ENCODE results near the gene EFCAB6. TPM values are rescaled to one million over a fixed set of nuclear protein-coding genes. Genes with fewer than 3 reads are reported as not detected.

Gene EFCAB6
- total and polyA plus RNA-seq, 7 experiments from 2014 or later: 0.08 to 1.4 (median 0.39) TPM; not detected in 1

GRCh38 chr22:43736651-43737050 lies 75.5 kb downstream of the EFCAB6 start:
- Mint-ChIP-seq H3K27me3 (no peaks in the 10 kb centered on the region), H3K36me3 (no peaks in the 10 kb centered on the region), H3K27ac (no peak overlapping the region), H3K4me1 (no peaks in the 10 kb centered on the region), H3K9me3 (no peaks in the 10 kb centered on the region), H3K4me3 (no peak overlapping the region)
- Histone ChIP-seq H3K9me3 (ENCODE audit: control insufficient read depth in 2 of 3, low read length in 3 of 3) (no peaks in the 10 kb centered on the region), H3K4me1 (ENCODE audit: control insufficient read depth in 2 of 2, insufficient read depth in 2 of 2, low read length in 2 of 2) (no peaks in the 10 kb centered on the region), H3K27me3 (ENCODE audit: control insufficient read depth in 2 of 2, insufficient read depth in 2 of 2, low read length in 2 of 2) (no peaks in the 10 kb centered on the region), H3K27ac (ENCODE audit: low read depth, low read length) (no peak overlapping the region), H3K4me3 (ENCODE audit: low read length) (no peak overlapping the region), H3K36me3 (ENCODE audit: control insufficient read depth in 2 of 3, insufficient read depth in 3 of 3, low read length in 3 of 3) (no peaks in the 10 kb centered on the region)
- ChIA-PET CTCF (no interaction called here), POLR2A (no interaction called here)
- ATAC-seq: no peak
- no peak for DNase-seq
- intact Hi-C loops (cut with micrococcal nuclease): no loop called here

GRCh38 chr22:43734370-43735150 lies 77.5 kb downstream of the EFCAB6 start:
- Mint-ChIP-seq H3K4me1 (no peaks in the 10 kb centered on the region), H3K27ac (no peak overlapping the region), H3K27me3 (peaks cover 3 to 9% (median 4%) of the 10 kb centered on the region in 5 donors), H3K36me3 (no peaks in the 10 kb centered on the region), H3K9me3 (no peaks in the 10 kb centered on the region), H3K4me3 (no peak overlapping the region)
- ATAC-seq: no peak
- H3K9me3 ChIP-seq (ENCODE audit: control insufficient read depth in 2 of 3, low read length in 3 of 3): no peaks in the 10 kb centered on the region
- ChIA-PET POLR2A (no interaction called here), CTCF (no interaction called here)
- no peak overlapping the region for H3K4me3 ChIP-seq (ENCODE audit: low read length)
- intact Hi-C loops (cut with micrococcal nuclease): no loop called here
- H3K4me1 ChIP-seq (ENCODE audit: control insufficient read depth in 2 of 2, insufficient read depth in 2 of 2, low read length in 2 of 2): no peaks in the 10 kb centered on the region
- no peak overlapping the region for H3K27ac ChIP-seq (ENCODE audit: low read depth, low read length)
- no peaks in the 10 kb centered on the region for H3K36me3 ChIP-seq (ENCODE audit: control insufficient read depth in 2 of 3, insufficient read depth in 3 of 3, low read length in 3 of 3)
- DNase-seq: no peak
- no peaks in the 10 kb centered on the region for H3K27me3 ChIP-seq (ENCODE audit: control insufficient read depth in 2 of 2, insufficient read depth in 2 of 2, low read length in 2 of 2)

GRCh38 chr22:43733138-43733537 lies 79.0 kb downstream of the EFCAB6 start:
- CTCF ChIA-PET: no interaction called here
- Mint-ChIP-seq H3K27me3 (peaks cover 6 to 15% (median 13%) of the 10 kb centered on the region in 5 donors), H3K4me1 (no peaks in the 10 kb centered on the region), H3K36me3 (peaks cover 0 to 7% (median 0%) of the 10 kb centered on the region in 5 donors), H3K27ac (no peak overlapping the region), H3K9me3 (peaks cover 0 to 5% (median 0%) of the 10 kb centered on the region in 11 donors), H3K4me3 (no peak overlapping the region)
- intact Hi-C loops (cut with micrococcal nuclease): no loop called here
- Histone ChIP-seq H3K27ac (ENCODE audit: low read depth, low read length) (no peak overlapping the region), H3K9me3 (ENCODE audit: control insufficient read depth in 2 of 3, low read length in 3 of 3) (no peaks in the 10 kb centered on the region), H3K4me3 (ENCODE audit: low read length) (no peak overlapping the region), H3K4me1 (ENCODE audit: control insufficient read depth in 2 of 2, insufficient read depth in 2 of 2, low read length in 2 of 2) (no peaks in the 10 kb centered on the region), H3K36me3 (ENCODE audit: control insufficient read depth in 2 of 3, insufficient read depth in 3 of 3, low read length in 3 of 3) (no peaks in the 10 kb centered on the region), H3K27me3 (ENCODE audit: control insufficient read depth in 2 of 2, insufficient read depth in 2 of 2, low read length in 2 of 2) (no peaks in the 10 kb centered on the region)
- ATAC-seq (no peak), DNase-seq (no peak)
- POLR2A ChIA-PET: no interaction called here

- ChIA-PET POLR2A (no interaction called here), CTCF (no interaction called here)
- no peak overlapping the region for H3K27ac Mint-ChIP-seq
- H3K36me3 ChIP-seq (ENCODE audit: control insufficient read depth in 2 of 3, insufficient read depth in 3 of 3, low read length in 3 of 3): no peaks in the 10 kb centered on the region
- no peaks in the 10 kb centered on the region for H3K4me1 Mint-ChIP-seq
- intact Hi-C loops (cut with micrococcal nuclease): no loop called here
- H3K9me3 ChIP-seq (ENCODE audit: control insufficient read depth in 2 of 3, low read length in 3 of 3): no peaks in the 10 kb centered on the region
- DNase-seq (no peak), ATAC-seq (no peak)
- H3K36me3 Mint-ChIP-seq: peaks cover 0 to 7% (median 3%) of the 10 kb centered on the region in 5 donors
- H3K4me3 Mint-ChIP-seq: no peak overlapping the region
- H3K4me1 ChIP-seq (ENCODE audit: control insufficient read depth in 2 of 2, insufficient read depth in 2 of 2, low read length in 2 of 2): no peaks in the 10 kb centered on the region
- peaks cover 6 to 17% (median 15%) of the 10 kb centered on the region in 5 donors for H3K27me3 Mint-ChIP-seq
- no peak overlapping the region for H3K27ac ChIP-seq (ENCODE audit: low read depth, low read length)
- H3K27me3 ChIP-seq (ENCODE audit: control insufficient read depth in 2 of 2, insufficient read depth in 2 of 2, low read length in 2 of 2): no peaks in the 10 kb centered on the region
- no peak overlapping the region for H3K4me3 ChIP-seq (ENCODE audit: low read length)
- H3K9me3 Mint-ChIP-seq: peaks cover 0 to 5% (median 2%) of the 10 kb centered on the region in 11 donors
Observed at GRCh38 chr22:43731988-43732387, 80.1 kb downstream of the EFCAB6 start.

- no peak for DNase-seq
- Mint-ChIP-seq H3K4me3 (no peak overlapping the region), H3K36me3 (peaks cover 0 to 7% (median 3%) of the 10 kb centered on the region in 5 donors), H3K4me1 (peaks cover 0 to 3% (median 0%) of the 10 kb centered on the region in 7 donors), H3K27me3 (peaks cover 6 to 17% (median 15%) of the 10 kb centered on the region in 5 donors), H3K9me3 (peaks cover 0 to 7% (median 2%) of the 10 kb centered on the region in 11 donors), H3K27ac (no peak overlapping the region)
- Histone ChIP-seq H3K36me3 (ENCODE audit: control insufficient read depth in 2 of 3, insufficient read depth in 3 of 3, low read length in 3 of 3) (no peaks in the 10 kb centered on the region), H3K27me3 (ENCODE audit: control insufficient read depth in 2 of 2, insufficient read depth in 2 of 2, low read length in 2 of 2) (no peaks in the 10 kb centered on the region), H3K4me3 (ENCODE audit: low read length) (no peak overlapping the region), H3K9me3 (ENCODE audit: control insufficient read depth in 2 of 3, low read length in 3 of 3) (no peaks in the 10 kb centered on the region), H3K27ac (ENCODE audit: low read depth, low read length) (no peak overlapping the region), H3K4me1 (ENCODE audit: control insufficient read depth in 2 of 2, insufficient read depth in 2 of 2, low read length in 2 of 2) (no peaks in the 10 kb centered on the region)
- ChIA-PET POLR2A (no interaction called here), CTCF (no interaction called here)
- intact Hi-C loops (cut with micrococcal nuclease): no loop called here
- ATAC-seq: no peak
Observed at GRCh38 chr22:43726964-43727543, 85.1 kb downstream of the EFCAB6 start.

GRCh38 chr22:43726322-43726721 lies 85.8 kb downstream of the EFCAB6 start:
- ATAC-seq: no peak
- intact Hi-C loops (cut with micrococcal nuclease): no loop called here
- CTCF ChIA-PET: interaction anchor here (0.6 kb wide), 1 partner anchor 34 kb away, joined by 3 read pairs; no protein-coding TSS in a partner anchor

More at GRCh38 chr22:43726322-43726721, 85.8 kb downstream of the EFCAB6 start:
- Mint-ChIP-seq H3K36me3 (peaks cover 0 to 7% (median 3%) of the 10 kb centered on the region in 5 donors), H3K4me3 (no peak overlapping the region), H3K9me3 (peaks cover 0 to 7% (median 2%) of the 10 kb centered on the region in 11 donors), H3K4me1 (peaks cover 0 to 3% (median 0%) of the 10 kb centered on the region in 7 donors), H3K27ac (no peak overlapping the region), H3K27me3 (peaks cover 6 to 17% (median 15%) of the 10 kb centered on the region in 5 donors)
- no peak overlapping the region for H3K27ac ChIP-seq (ENCODE audit: low read depth, low read length)
- H3K4me1 ChIP-seq (ENCODE audit: control insufficient read depth in 2 of 2, insufficient read depth in 2 of 2, low read length in 2 of 2): no peaks in the 10 kb centered on the region
- POLR2A ChIA-PET: no interaction called here
- H3K4me3 ChIP-seq (ENCODE audit: low read length): no peak overlapping the region
- H3K27me3 ChIP-seq (ENCODE audit: control insufficient read depth in 2 of 2, insufficient read depth in 2 of 2, low read length in 2 of 2): no peaks in the 10 kb centered on the region
- no peaks in the 10 kb centered on the region for H3K36me3 ChIP-seq (ENCODE audit: control insufficient read depth in 2 of 3, insufficient read depth in 3 of 3, low read length in 3 of 3)
- H3K9me3 ChIP-seq (ENCODE audit: control insufficient read depth in 2 of 3, low read length in 3 of 3): no peaks in the 10 kb centered on the region
- DNase-seq: no peak

Measured in naive thymus-derived CD4-positive, alpha-beta T cell (primary cell).